GM23338 (cell line): Measurements from ENCODE around the gene MLH1.

ENCODE experiments used
- CTCF ChIP-seq, 2 experiments: fragments of 200-600 bp in 1 of 2; sonication (generic) in 1 of 2; conservative IDR thresholded peaks; 2 replicates each; pipeline versions ENCODE4 v1.5.1 to v1.6.1; 2016 to 2017; ENCODE audit warnings: antibody characterized with exemption in 2 of 2, low read depth in 2 of 2, mild to moderate bottlenecking in 2 of 2, moderate library complexity in 1 of 2
- EZH2 ChIP-seq: fragments of 200-600 bp; sonication (generic); IDR thresholded peaks from one replicate; pipeline ENCODE4 v1.8.0; 2017; ENCODE audit warnings: antibody characterized with exemption, mild to moderate bottlenecking, low read depth; ENCODE audit not compliant: unreplicated experiment

GRCh38 chr3:36945333-36945980 is 47.9 kb upstream of the MLH1 start:
- TF ChIP-seq CTCF (conservative IDR thresholded peaks at IDR 0.05; ENCODE audit: low read depth in 2 of 2) (no peak), EZH2 (no peak)
